Neural cell (in vitro differentiated cells): ENCODE data around the gene TMEM168.

ENCODE experiments used
- EP300 ChIP-seq: fragments of 450-650 bp; conservative IDR thresholded peaks from 2 replicates; pipeline ENCODE4 v1.6.1; 2014; ENCODE audit warnings: antibody characterized with exemption, mild to moderate bottlenecking, moderate library complexity; ENCODE audit not compliant: poor library complexity, severe bottlenecking
- MXI1 ChIP-seq: fragments of 450-650 bp; conservative IDR thresholded peaks from 2 replicates; pipeline ENCODE4 v1.6.1; 2014; ENCODE audit warnings: antibody characterized with exemption, mild to moderate bottlenecking; ENCODE audit not compliant: poor library complexity, severe bottlenecking
- POLR2AphosphoS5 ChIP-seq: IDR thresholded peaks from 2 replicates; pipeline ENCODE4 v1.6.1; 2012
- RAD21 ChIP-seq: fragments of 450-650 bp; conservative IDR thresholded peaks from 2 replicates; pipeline ENCODE4 v1.6.1; 2014; ENCODE audit warnings: antibody characterized with exemption, mild to moderate bottlenecking, moderate library complexity
- TF ChIP-seq, protein P1 (sequence below): fragments of 450-650 bp; IDR thresholded peaks from 2 replicates; pipeline ENCODE4 v1.5.1; 2014; ENCODE audit warnings: antibody characterized with exemption, mild to moderate bottlenecking, moderate library complexity; ENCODE audit not compliant: poor library complexity, severe bottlenecking

DNA sequence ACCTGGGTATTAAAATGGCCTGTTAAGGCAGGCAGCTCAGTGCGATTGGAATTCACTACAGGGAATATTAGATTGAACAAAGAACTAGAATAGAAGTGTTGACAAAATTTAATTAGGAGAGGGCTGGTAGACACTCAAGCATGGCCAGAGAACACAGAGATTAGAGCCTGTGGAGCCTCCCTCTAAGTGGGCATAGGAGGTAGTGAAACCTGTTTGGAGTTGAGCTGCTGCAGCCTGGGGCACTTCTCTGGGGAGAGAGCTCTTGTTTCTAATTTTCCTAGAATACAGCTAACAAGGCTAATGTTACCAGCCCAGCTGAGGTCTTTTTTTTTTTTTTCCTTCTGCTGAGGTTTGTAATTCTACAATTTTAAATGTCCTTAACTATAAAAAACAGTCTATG lies 46.4 kb downstream of the TMEM168 start:
- TF ChIP-seq EP300 (no peak), MXI1 (no peak), POLR2AphosphoS5 (no peak), RAD21 (no peak)
- TF ChIP-seq, protein P1, sequence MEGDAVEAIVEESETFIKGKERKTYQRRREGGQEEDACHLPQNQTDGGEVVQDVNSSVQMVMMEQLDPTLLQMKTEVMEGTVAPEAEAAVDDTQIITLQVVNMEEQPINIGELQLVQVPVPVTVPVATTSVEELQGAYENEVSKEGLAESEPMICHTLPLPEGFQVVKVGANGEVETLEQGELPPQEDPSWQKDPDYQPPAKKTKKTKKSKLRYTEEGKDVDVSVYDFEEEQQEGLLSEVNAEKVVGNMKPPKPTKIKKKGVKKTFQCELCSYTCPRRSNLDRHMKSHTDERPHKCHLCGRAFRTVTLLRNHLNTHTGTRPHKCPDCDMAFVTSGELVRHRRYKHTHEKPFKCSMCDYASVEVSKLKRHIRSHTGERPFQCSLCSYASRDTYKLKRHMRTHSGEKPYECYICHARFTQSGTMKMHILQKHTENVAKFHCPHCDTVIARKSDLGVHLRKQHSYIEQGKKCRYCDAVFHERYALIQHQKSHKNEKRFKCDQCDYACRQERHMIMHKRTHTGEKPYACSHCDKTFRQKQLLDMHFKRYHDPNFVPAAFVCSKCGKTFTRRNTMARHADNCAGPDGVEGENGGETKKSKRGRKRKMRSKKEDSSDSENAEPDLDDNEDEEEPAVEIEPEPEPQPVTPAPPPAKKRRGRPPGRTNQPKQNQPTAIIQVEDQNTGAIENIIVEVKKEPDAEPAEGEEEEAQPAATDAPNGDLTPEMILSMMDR = no peak
